Right atrium auricular region (tissue), 2 donors: Measurements from ENCODE around the gene MTPN. TPM values are rescaled to one million over a fixed set of nuclear protein-coding genes. Genes with fewer than 3 reads are reported as not detected.

Source experiments
- DNase-seq: peaks from one replicate; pipeline ENCODE4 v3.0.0-alpha.2; 2019; ENCODE audit warnings: low spot score
- H3K27ac ChIP-seq, 2 donors: fragments of 200-600 bp; sonication (generic); 1 replicate in 1 of 2; 2 replicates in 1 of 2; pipeline ENCODE4 v1.5.1; 2016 to 2019
- H3K27me3 ChIP-seq, 2 donors: fragments of 200-600 bp; sonication (generic); one replicate each; pipeline versions ENCODE4 v1.5.1 to v1.6.0; 2017 to 2019
- H3K36me3 ChIP-seq: fragments of 200-600 bp; sonication (generic); one replicate; pipeline ENCODE4 v1.5.1; 2016
- H3K4me1 ChIP-seq, 2 donors: fragments of 200-600 bp; sonication (generic); one replicate each; pipeline versions ENCODE4 v1.5.1 to v1.6.0; 2017 to 2019
- H3K4me3 ChIP-seq, 2 donors: fragments of 200-600 bp; sonication (generic); 1 replicate in 1 of 2; 2 replicates in 1 of 2; pipeline ENCODE4 v1.5.1; 2017 to 2019; ENCODE audit warnings: mild to moderate bottlenecking in 1 of 2, moderate library complexity in 1 of 2
- H3K9me3 ChIP-seq, 2 donors: fragments of 200-600 bp; sonication (generic); one replicate each; pipeline ENCODE4 v1.5.1; 2019
- CTCF ChIP-seq, 2 donors: fragments of 200-600 bp; sonication (generic); IDR thresholded peaks; one replicate each; pipeline ENCODE4 v1.5.1; 2019; ENCODE audit warnings: antibody characterized with exemption in 2 of 2
- total RNA-seq, 2 donors: library from RNA; depleted of rRNA; stranded (reverse); fragments of >200 nt; gene quantifications; one replicate each; pipeline ENCODE4 v1.1.0, GENCODE V29; 2016

MTPN gene
- total RNA-seq, 2 donors from 2014 or later, result 91.9 to 103 TPM

GRCh38 chr7:135964274-135964673 is 12.9 kb downstream of the MTPN start:
- Histone ChIP-seq H3K36me3 (no peaks in the 10 kb centered on the region), H3K4me3 (no peak overlapping the region), H3K4me1 (peaks cover 0 to 40% of the 10 kb centered on the region in 2 donors), H3K27ac (peak overlapping the region in 1 of 2 donors; percentile 8), H3K27me3 (no peaks in the 10 kb centered on the region), H3K9me3 (no peaks in the 10 kb centered on the region)
- TF ChIP-seq CTCF (IDR thresholded peaks at IDR 0.05), result no peak
- DNase-seq, result no peak

GRCh38 chr7:135962802-135963201 is 14.4 kb downstream of the MTPN start:
- DNase-seq, result no peak
- H3K27ac ChIP-seq, result no peak overlapping the region
- no peaks in the 10 kb centered on the region for H3K36me3 ChIP-seq
- TF ChIP-seq CTCF (IDR thresholded peaks at IDR 0.05), result no peak
- H3K4me1 ChIP-seq, result peaks cover 0 to 45% of the 10 kb centered on the region in 2 donors
- no peak overlapping the region for H3K4me3 ChIP-seq
- no peaks in the 10 kb centered on the region for H3K27me3 ChIP-seq
- no peaks in the 10 kb centered on the region for H3K9me3 ChIP-seq

- H3K27ac ChIP-seq, result no peak overlapping the region
- H3K36me3 ChIP-seq, result no peaks in the 10 kb centered on the region
- H3K27me3 ChIP-seq, result no peaks in the 10 kb centered on the region
- no peak overlapping the region for H3K4me3 ChIP-seq
- H3K9me3 ChIP-seq, result no peaks in the 10 kb centered on the region
- H3K4me1 ChIP-seq, result peaks cover 0 to 42% of the 10 kb centered on the region in 2 donors
- TF ChIP-seq CTCF (IDR thresholded peaks at IDR 0.05), result no peak
- DNase-seq, result no peak
These were observed 16.3 kb downstream of the MTPN start for GRCh38 chr7:135960709-135961451.

- H3K4me1 ChIP-seq, result peaks cover 0 to 37% of the 10 kb centered on the region in 2 donors
- H3K4me3 ChIP-seq, result no peak overlapping the region
- DNase-seq, result no peak
- no peak overlapping the region for H3K27ac ChIP-seq
- no peaks in the 10 kb centered on the region for H3K27me3 ChIP-seq
- no peaks in the 10 kb centered on the region for H3K36me3 ChIP-seq
- TF ChIP-seq CTCF (IDR thresholded peaks at IDR 0.05), result no peak
- no peaks in the 10 kb centered on the region for H3K9me3 ChIP-seq
These were observed 17.4 kb downstream of the MTPN start for GRCh38 chr7:135959646-135960363.

- no peaks in the 10 kb centered on the region for H3K36me3 ChIP-seq
- DNase-seq, result no peak
- H3K27me3 ChIP-seq, result no peaks in the 10 kb centered on the region
- H3K4me3 ChIP-seq, result no peak overlapping the region
- no peak overlapping the region for H3K27ac ChIP-seq
- no peak for TF ChIP-seq CTCF (IDR thresholded peaks at IDR 0.05)
- no peaks in the 10 kb centered on the region for H3K9me3 ChIP-seq
- peaks cover 0 to 37% of the 10 kb centered on the region in 2 donors for H3K4me1 ChIP-seq
These were observed 19.0 kb downstream of the MTPN start for GRCh38 chr7:135958173-135958572.
